Testis (tissue), 3 donors: Measurements from ENCODE around the gene HDAC7. TPM values are rescaled to one million over a fixed set of nuclear protein-coding genes. Genes with fewer than 3 reads are reported as not detected.
A peak's percentile ranks its signal among the peaks of the same experiment; 100 is the strongest.

Source experiments
- DNase-seq: peaks from one replicate; pipeline ENCODE4 v3.0.0-alpha.2; 2019
- H3K27ac ChIP-seq, 2 donors: fragments of 200-600 bp; sonication (generic); one replicate each; pipeline ENCODE4 v1.5.1; 2019
- H3K27me3 ChIP-seq: fragments of 200-600 bp; sonication (generic); one replicate; pipeline ENCODE4 v1.5.1; 2019
- H3K36me3 ChIP-seq: fragments of 200-600 bp; sonication (generic); one replicate; pipeline ENCODE4 v1.5.1; 2017; ENCODE audit warnings: low read depth; ENCODE audit errors: missing control alignments
- H3K4me1 ChIP-seq: fragments of 200-600 bp; sonication (generic); one replicate; pipeline ENCODE4 v1.5.1; 2019
- H3K4me3 ChIP-seq, 2 donors: fragments of 200-600 bp; sonication (generic); one replicate each; pipeline ENCODE4 v1.5.1; 2017 to 2019
- H3K9me3 ChIP-seq: fragments of 200-600 bp; sonication (generic); one replicate; pipeline ENCODE4 v1.5.1; 2017
- CTCF ChIP-seq, 3 experiments: fragments of 450-650 bp in 2 of 3; fragments of 200-600 bp in 1 of 3; sonication (generic) in 1 of 3; IDR thresholded peaks; one replicate each; pipeline ENCODE4 v1.5.1; 2016 to 2019; ENCODE audit warnings: antibody characterized with exemption in 3 of 3, mild to moderate bottlenecking in 2 of 3, moderate library complexity in 1 of 3
- POLR2A ChIP-seq: fragments of 450-650 bp; IDR thresholded peaks from one replicate; pipeline ENCODE4 v1.6.1; 2017; ENCODE audit warnings: antibody characterized with exemption, mild to moderate bottlenecking, moderate library complexity
- WGBS, 2 donors: methylation state at CpG; one replicate each; pipeline ENCODE4 v1.1.5; 2018; 5-methylcytosine and 5-hydroxymethylcytosine counted together
- intact Hi-C: fragments of 100-400 bp; cut with DNase I; formaldehyde crosslinking; loops from one replicate; pipeline ENCODE4 v1.15.1; 2023; ENCODE audit warnings: low total_unique reads
- polyA plus RNA-seq: library from polyadenylated mRNA; stranded (reverse); fragments of 350-450 nt; fragmentation: Illumina TruSeq; extraction: RNeasy Lipid Tissue Mini Kit (QIAGEN cat#74804); gene quantifications from one replicate; pipeline ENCODE4 v1.2.3, GENCODE V29; 2014; ENCODE audit warnings: low read depth, low replicate concordance; ENCODE audit not compliant: insufficient read depth
- total RNA-seq, 2 donors: library from RNA; depleted of rRNA; stranded (reverse); fragments of >200 nt; gene quantifications; one replicate each; pipeline ENCODE4 v1.2.3, GENCODE V29; 2016

Gene HDAC7
- total and polyA plus RNA-seq, 3 donors from 2014 or later: 28.2 to 70.0 (median 39.9) TPM

DNA sequence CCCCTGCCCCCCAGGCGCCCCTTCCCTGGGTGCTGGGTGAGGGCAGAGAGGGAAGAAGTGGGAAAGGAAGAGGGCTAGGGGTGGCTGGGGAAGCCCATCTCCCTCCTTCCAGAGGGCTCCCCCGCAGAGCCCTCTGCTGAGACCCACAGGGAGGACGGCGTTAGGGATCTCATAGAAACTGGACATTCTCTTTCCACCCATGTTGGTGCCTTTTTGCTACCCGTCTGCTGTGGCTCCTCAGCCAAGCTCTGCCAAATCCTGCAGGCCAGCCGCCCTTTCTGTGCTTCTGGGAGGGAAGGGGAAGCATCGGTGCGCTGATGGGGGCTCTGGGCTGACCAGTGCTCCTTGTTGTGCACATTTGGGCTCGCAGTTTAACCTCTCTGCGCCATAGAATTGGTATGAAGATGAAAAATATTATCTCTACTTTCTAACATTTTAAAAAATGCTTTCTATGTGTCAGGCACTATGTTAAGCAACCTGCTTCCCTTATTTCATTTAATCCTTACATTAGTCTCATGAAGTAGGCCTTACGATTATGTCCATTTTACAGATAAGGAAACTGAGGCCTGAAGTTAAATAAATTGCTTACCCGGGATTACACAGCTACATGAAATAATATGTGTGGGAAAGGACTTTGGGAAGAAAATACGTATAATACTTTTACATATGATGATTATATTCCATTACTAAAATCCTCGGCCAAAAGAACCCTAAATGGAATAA is 45.7 kb downstream of the HDAC7 start:
- peaks cover 41% of the 10 kb centered on the region for H3K4me1 ChIP-seq
- H3K27ac ChIP-seq: peak overlapping the region; percentile 64 to 83
- H3K9me3 ChIP-seq: no peaks in the 10 kb centered on the region
- TF ChIP-seq POLR2A (no peak), CTCF (IDR thresholded peaks at IDR 0.05) (no peak)
- no peak for DNase-seq
- no peaks in the 10 kb centered on the region for H3K36me3 ChIP-seq
- intact Hi-C loops: loop anchor here (10.0 kb wide), 1 partner anchor 59 kb away; no protein-coding TSS in a partner anchor
- H3K27me3 ChIP-seq: no peaks in the 10 kb centered on the region
- WGBS, 2 donors: 36 to 37% methylated on average over 13 to 14 of the region's 14 CpGs
- peak overlapping the region; percentile 87 to 88 for H3K4me3 ChIP-seq

DNA sequence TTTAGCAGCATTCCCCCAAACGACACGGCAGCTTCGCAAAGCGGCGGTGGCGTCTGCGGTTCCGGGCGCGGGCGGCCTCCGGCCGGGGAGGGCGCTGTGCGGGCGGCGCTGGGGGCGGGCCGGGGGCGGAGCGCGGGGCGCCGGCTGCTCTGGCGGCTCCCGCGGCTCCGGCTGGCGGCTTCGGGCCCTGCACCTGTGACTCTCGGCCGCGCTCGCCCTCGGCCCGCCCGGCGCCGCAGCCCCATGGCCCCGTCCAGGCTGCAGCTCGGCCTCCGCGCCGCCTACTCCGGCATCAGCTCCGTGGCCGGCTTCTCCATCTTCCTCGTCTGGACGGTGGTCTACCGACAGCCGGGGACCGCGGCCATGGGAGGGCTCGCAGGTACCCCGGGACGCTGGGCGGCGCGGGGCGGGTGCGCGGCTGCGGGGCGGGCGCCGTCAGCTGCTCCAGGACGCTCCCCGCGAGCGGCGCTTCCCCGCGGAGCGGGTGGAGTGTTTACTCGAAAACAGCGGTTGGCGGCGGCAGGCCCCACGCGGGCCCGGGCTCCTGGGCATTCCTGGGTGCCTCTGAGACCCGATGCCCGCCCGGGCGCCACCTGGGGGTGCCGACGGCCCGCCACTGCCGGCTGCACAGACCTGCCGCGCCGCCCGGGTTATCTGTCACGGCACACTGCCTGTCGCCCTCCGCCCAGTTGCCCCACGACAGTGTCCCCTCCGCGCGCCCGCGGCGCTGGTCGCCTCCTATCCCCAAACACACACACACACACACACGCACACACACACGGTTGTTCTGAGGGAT is 46.4 kb downstream of the HDAC7 start, which contains the start of gene SLC48A1:
SLC48A1 (plus strand) TSS at position 177 of the 796 bp plus-strand sequence; CDS start at position 244, 67 bp downstream.
- Histone ChIP-seq H3K27ac (peak within 1 kb of the TSS; percentile 64 to 83), H3K9me3 (no peaks in the 10 kb centered on the region), H3K27me3 (no peaks in the 10 kb centered on the region), H3K4me3 (peak within 1 kb of the TSS; percentile 87 to 88), H3K36me3 (no peaks in the 10 kb centered on the region), H3K4me1 (peaks cover 37% of the 10 kb centered on the region)
- peak; percentile 79 for DNase-seq
- TF ChIP-seq CTCF (IDR thresholded peaks at IDR 0.05) (peak in 2 of 3 experiments; percentile 5 to 38), POLR2A (no peak)
- intact Hi-C loops: loop anchor here (10.0 kb wide), 1 partner anchor 58 kb away; no protein-coding TSS in a partner anchor
- WGBS, 2 donors: 0 to 1% methylated on average over 38 to 78 of the region's 106 CpGs

- intact Hi-C loops: loop anchor here (10.0 kb wide), 1 partner anchor 58 kb away; no protein-coding TSS in a partner anchor
- H3K36me3 ChIP-seq: no peaks in the 10 kb centered on the region
- H3K27me3 ChIP-seq: no peaks in the 10 kb centered on the region
- H3K4me1 ChIP-seq: peaks cover 31% of the 10 kb centered on the region
- no peaks in the 10 kb centered on the region for H3K9me3 ChIP-seq
- DNase-seq: no peak
- peak overlapping the region in 1 of 2 donors; percentile 83 for H3K27ac ChIP-seq
- 9% methylated on average over 17 of the region's 17 CpGs for WGBS, 2 donors
- TF ChIP-seq CTCF (IDR thresholded peaks at IDR 0.05): no peak
- no peak for TF ChIP-seq POLR2A
- H3K4me3 ChIP-seq: peak overlapping the region; percentile 87 to 88
Observed at GRCh38 chr12:47772738-47773061, 47.0 kb downstream of the HDAC7 start.

GRCh38 chr12:47772094-47772660 is 47.5 kb downstream of the HDAC7 start:
- peaks cover 27% of the 10 kb centered on the region for H3K4me1 ChIP-seq
- H3K4me3 ChIP-seq: peak overlapping the region; percentile 87 to 88
- TF ChIP-seq CTCF (IDR thresholded peaks at IDR 0.05): no peak
- no peak for TF ChIP-seq POLR2A
- H3K27ac ChIP-seq: peak overlapping the region in 1 of 2 donors; percentile 83
- H3K36me3 ChIP-seq: no peaks in the 10 kb centered on the region
- no peak for DNase-seq
- no peaks in the 10 kb centered on the region for H3K9me3 ChIP-seq
- no peaks in the 10 kb centered on the region for H3K27me3 ChIP-seq
- 57 to 67% methylated on average over 13 of the region's 13 CpGs for WGBS, 2 donors
- intact Hi-C loops: loop anchor here (10.0 kb wide), 1 partner anchor 57 kb away; no protein-coding TSS in a partner anchor
